RPMI7951 (cell line): Measurements from ENCODE around the gene RNF8. TPM values are rescaled to one million over a fixed set of nuclear protein-coding genes. Genes with fewer than 3 reads are reported as not detected.
"Not testable (repeated sequence)": the region's sequence is repeated elsewhere in the genome, so short reads cannot be mapped to it uniquely, and the experiment has no call there.

ENCODE experiments used
- DNase-seq: peaks from one replicate; pipeline ENCODE4 v3.0.0-alpha.2; 2012; ENCODE audit warnings: low read depth
- total RNA-seq: library from RNA; depleted of rRNA; stranded (reverse); fragments of >200 nt; shearing (Covaris generic); gene quantifications from 2 replicates; pipeline ENCODE4 v1.2.3, GENCODE V29; 2014

RNF8 gene
- total RNA-seq, 1 experiment from 2014 or later: 25.5 TPM

DNA sequence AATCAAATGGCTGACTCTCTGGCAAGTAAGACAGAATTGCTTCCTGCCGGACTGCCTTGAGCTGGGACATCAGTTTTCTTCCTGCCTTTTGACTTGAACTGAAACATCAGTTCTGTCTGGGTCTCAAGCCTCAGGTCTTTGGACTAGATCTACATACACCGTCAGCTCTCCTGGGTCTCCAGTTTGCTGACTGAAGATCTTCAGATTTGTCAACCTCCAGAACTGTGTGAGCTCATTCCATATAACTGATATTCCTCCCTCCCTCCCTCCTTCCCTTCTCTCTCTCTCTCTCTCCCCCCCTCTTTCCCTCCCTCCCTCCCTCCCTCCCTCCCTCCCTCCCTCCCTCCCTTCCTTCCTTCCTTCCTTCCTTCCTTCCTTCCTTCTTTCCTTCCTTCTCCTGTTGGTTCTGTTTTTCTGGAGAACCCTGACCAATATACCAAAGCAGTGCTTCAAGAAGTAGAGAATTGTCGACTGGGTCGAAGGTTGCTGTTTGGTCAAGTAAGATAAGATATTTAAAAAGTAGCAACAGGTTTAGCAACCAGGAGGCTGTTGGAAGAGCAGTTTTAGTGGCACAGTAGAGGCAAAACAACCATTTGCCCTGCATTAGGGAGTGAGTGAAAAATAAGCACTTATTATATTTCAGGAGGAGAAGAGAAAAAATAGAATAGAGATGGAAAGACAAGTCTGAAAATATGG lies 46.2 kb downstream of the RNF8 start:
- no peak for DNase-seq

DNA sequence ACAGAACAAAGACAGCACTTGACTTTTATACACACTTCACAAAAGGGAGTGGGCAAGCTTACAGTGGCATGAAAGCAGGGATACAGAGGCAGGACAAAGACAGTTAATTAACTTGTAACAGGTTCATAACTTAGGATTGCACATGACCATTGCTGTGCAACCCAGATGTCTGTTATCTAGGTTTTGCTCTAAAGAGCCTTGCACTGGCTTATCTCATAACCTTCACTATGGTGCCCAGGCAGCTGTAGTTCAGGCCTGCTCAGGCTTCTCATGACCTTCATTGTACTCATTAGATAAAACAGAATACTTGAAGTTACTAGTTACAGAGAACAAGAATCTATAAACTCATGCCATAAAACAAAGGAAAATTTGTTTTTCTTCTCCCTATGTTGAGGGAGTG lies 47.9 kb downstream of the RNF8 start:
- not testable (repeated sequence) for DNase-seq

DNA sequence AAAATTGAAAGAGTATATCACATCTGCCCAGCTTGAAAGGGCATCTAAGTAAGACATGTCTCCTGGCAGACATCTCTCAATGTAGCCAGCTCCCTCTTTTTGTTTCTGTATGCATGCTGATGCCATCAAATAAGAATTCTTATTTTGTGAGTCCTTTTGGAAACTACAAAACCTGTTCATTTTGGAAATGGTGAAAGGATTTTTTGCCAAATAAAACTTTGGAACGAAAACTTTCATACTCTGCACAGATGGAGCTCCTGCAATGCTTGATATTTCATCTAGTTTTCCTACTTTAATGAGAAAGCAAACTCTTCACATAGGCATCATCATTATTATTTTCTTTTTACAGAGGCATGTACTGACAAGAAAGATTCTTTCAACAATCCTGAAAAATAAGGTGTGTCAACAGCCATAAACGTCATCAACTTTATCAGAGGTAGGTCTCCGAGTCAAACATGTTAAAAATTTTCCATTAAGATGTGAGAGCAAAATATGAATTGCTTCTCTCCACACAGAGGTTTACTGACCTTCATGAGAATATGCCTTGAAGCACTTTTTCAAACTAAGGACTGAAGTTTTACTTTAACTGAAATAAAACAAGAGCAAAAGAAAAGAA lies 53.1 kb downstream of the RNF8 start:
- DNase-seq: no peak

- DNase-seq: no peak
These were observed 54.2 kb downstream of the RNF8 start for GRCh38 chr6:37407948-37408347.

GRCh38 chr6:37409501-37409900 lies 55.7 kb downstream of the RNF8 start:
- DNase-seq: no peak

- no peak for DNase-seq
These were observed 63.6 kb downstream of the RNF8 start for GRCh38 chr6:37417393-37417792.

DNA sequence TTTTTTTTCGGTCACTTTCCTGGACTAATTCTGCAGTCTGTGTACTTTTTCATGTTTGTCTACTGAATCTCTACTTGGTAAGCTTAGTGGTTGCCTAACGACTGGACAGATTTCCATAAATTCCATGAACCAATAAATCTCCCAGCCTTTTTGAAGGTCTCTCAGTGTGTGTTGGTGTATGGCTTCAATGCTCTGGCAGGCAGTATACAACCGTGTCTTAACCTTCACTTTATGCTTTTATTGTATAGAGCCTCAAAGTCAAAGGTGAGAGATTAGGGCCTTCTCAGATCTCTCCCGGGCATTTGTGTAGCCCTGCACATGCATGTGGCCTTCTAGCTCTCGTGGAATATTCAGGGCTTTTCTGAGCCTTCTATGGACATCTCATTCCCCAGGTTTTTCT lies 64.9 kb downstream of the RNF8 start:
- DNase-seq: no peak

GRCh38 chr6:37426058-37426944 lies 72.5 kb downstream of the RNF8 start:
- DNase-seq: no peak

DNA sequence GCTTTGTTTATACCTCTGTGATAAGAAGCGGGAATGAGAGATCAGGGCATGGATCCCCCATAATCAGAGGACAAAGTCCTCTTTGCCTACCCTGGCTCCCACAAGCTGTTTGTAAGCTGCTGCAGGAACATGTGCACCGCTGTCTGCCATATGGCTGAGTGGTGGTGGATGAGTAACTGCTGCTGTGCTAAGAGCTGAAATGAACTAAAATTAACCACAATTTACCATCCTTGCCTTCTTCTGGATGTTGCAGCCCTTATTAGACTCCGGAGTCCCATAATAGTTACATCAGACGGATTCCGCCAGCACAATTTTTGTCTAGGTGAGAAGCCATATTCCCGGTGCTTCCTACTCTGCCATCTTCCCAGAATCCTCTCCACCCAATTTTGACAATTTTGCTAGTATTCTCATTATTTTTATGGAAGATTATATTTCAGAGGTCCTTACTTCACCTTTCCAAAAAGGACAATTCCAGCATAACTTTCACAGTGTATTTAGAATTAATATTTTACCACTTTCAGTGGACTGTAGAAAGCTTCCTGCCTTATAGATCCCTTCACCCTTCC lies 73.2 kb downstream of the RNF8 start:
- peak; percentile 42 for DNase-seq

DNA sequence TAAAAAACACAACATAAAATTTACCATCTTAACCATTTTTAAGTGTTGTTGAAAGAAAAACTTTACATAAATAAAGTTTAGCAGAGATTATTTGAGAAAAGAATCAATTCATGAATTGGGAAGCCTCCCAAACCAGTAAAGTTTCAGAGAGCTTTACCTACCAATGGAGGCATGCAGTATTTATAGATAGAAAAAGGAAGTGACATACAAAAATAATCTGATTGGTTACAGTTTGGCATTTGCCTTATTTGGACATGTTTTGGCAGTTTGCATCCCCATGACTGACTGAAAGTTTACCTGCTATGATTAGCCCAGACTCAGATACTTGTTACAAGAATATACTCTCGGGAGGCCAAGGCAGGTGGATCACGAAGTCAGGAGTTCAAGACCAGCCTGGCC lies 75.6 kb downstream of the RNF8 start:
- DNase-seq: peak; percentile 3

DNA sequence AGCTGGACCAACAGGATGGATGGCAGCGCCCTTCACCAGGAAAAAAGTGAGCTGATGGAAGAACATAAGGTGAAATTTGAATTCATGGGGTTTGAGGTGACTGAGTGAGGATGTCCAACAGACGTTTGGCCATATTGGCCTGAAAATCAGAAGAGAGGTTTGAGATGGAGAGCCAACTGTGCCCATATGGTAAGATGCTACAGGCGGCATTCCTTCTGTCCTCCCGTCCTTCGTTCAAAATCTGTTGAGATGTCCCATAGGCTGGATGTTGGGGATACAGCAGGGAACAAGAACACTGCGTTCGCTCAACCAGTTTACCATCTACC lies 78.8 kb downstream of the RNF8 start:
- DNase-seq: no peak

- DNase-seq: peak; percentile 91
These were observed 79.3 kb downstream of the RNF8 start, which contains the start of gene CMTR1 for GRCh38 chr6:37432916-37433656. Gene CMTR1, plus strand, starts transcription at chr6:37433221. Its CDS starts 2,409 bp downstream, at chr6:37435630.

DNA sequence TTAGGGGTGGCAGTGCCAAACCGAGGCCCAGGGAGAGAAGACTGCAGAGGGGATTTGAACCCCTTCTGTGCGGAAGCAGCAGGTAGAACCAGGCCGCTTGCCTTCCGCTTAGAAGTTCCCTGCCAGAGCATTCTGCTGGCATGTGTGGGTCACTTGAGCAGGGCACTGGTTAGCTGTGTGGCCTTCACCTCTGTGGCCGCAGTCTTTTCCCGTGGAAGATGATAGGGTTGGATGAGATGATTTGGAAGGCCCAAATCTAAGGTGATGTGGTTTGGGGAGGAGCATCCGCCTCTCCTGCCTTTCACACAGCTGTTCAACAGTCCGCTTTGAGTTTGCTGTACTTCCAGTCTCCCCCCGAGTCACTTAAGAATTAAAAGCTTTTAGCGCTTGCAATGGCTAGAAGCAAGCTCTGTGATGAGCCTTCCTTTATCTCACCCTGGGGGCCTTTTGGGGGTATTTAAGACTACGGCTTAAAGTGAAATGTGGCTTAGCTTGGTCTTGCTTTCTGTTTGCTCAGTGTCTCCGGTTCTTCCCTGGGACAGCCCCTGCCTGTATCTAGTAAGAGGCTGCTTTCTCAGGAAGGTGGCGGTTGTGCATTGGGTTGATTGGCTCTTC lies 80.0 kb downstream of the RNF8 start:
- DNase-seq: peak; percentile 30

DNA sequence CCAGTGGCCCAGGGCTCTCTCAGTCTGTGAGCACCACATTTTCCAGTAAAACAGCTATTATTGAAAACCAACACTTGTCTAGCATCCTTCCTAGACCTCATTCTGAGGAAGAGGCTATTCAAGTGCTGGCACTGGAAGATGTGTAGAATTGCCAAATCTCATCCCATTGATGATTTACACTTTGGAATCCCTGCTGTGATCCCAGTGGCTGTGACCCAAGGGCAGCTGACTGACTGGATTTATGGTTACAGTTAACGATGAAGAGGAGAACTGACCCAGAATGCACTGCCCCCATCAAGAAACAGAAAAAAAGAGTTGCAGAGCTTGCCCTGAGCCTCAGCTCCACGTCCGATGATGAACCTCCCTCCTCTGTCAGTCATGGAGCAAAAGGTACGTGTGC lies 81.6 kb downstream of the RNF8 start:
- no peak for DNase-seq

DNA sequence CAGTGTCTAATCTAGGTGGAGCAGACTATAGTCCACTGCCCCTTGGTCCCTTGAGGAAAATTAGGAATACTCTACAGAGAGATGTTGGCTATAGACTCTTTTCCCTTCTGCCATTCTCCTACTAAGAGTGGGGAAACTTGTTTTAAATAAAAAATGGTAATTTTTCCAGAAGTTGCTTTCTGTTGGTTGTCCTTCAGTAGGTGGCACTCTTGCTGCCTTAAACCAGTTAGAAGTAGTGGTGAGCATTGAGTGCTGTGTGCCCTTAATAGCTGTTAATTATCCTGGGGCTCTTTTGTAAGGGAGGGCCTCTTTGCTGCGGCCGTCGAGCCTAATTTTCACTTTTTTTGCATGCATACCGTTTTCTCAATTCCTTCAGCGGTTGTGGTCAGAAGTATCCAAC lies 82.0 kb downstream of the RNF8 start:
- DNase-seq: no peak

GRCh38 chr6:37438930-37439329 lies 85.1 kb downstream of the RNF8 start:
- DNase-seq: no peak

DNA sequence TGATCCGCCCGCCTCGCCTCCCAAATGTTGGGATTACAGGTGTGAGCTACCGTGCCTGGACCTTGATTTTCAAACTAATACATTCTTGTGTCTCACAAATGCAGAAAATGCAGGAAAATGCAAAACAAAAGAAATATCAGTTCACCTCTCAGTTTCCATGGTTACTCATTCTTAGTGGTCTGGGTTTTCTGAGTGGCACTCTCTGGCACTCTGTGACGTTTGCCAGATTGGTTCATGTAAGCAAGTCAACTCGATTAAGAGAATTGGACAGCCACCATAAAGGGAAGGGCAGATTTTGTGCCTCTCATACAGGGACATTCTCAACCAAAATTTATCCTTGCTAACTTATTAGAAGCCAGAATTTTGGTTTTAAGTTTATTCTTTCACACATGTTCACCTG lies 87.9 kb downstream of the RNF8 start:
- no peak for DNase-seq

DNA sequence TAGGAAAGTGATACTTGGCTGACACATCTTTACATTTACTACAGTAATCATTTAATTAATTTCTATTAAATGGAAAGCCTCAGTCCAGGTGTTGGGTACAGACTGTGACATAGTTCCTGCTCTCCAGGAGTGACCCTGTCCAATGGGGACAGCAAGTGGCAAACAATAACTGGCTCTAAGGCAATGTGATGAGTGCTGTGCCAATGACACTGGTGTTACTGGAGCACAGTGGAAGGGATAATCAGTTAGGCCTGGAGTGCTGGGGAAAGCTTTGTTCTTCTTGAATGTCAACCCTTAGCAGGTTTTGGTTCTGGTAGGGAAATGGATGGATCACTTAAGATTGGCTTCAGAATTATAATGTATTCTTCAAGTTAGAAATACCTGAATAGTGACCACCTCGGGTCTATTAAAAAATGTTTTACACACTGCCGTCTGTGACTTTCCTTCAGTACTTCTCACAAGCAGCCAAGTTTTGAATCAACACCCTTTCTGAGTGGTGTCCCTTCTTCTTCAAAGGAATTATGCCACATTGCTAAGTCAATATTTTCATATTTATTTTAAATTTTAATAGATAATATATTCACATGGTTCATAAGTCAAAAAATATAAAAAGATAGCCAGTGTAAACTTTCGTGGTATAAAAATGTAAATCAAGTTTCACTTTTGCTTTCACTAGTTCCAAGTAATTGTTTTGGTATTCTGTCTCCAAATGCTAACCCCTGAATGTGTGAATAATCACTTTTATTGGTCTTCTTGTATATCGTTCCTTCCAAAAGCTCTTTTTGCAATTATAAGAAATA lies 88.8 kb downstream of the RNF8 start:
- DNase-seq: no peak

DNA sequence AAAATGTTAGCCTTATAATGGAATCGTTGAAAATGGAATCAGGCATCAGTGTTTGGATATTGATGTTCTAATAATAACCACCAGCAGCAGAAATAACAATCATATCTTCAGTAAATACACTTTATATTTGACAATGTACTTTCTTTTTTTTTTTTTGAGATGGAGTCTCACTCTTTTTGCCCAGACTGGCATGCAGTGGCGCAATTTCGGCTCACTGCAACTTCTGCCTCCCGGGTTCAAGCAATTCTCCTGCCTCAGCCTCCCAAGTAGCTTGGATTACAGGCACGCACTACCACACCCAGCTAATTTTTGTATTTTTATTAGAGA lies 89.4 kb downstream of the RNF8 start:
- DNase-seq: not testable (repeated sequence)
